GM23248 (cell line): ENCODE results near the gene PAPOLG. TPM values are rescaled to one million over a fixed set of nuclear protein-coding genes. Genes with fewer than 3 reads are reported as not detected.

Experiments used
- DNase-seq: peaks from one replicate; pipeline ENCODE4 v3.0.0-alpha.2; 2015
- H2AFZ ChIP-seq: fragments of 200-600 bp; sonication (generic); 2 replicates; pipeline ENCODE4 v1.6.1; 2016; ENCODE audit warnings: antibody characterized with exemption
- H3F3A ChIP-seq: fragments of 200-600 bp; sonication (generic); 2 replicates; pipeline ENCODE4 v1.6.1; 2016; ENCODE audit warnings: mild to moderate bottlenecking, antibody characterized with exemption, mixed run types; ENCODE audit not compliant: insufficient read depth
- H3K27ac ChIP-seq: fragments of 200-600 bp; sonication (generic); 2 replicates; pipeline ENCODE4 v1.5.1; 2016; ENCODE audit warnings: mild to moderate bottlenecking
- H3K27me3 ChIP-seq: fragments of 200-600 bp; sonication (generic); replicated peaks from 2 replicates; pipeline ENCODE4 v1.6.1; 2016; ENCODE audit warnings: mild to moderate bottlenecking; ENCODE audit not compliant: insufficient read depth
- H3K36me3 ChIP-seq: fragments of 200-600 bp; sonication (generic); 2 replicates; pipeline ENCODE4 v1.6.1; 2016; ENCODE audit warnings: low read depth, mild to moderate bottlenecking
- H3K4me1 ChIP-seq: fragments of 200-600 bp; sonication (generic); 2 replicates; pipeline ENCODE4 v1.6.1; 2016; ENCODE audit warnings: mild to moderate bottlenecking; ENCODE audit not compliant: insufficient read depth
- H3K4me2 ChIP-seq: fragments of 200-600 bp; sonication (generic); one replicate; pipeline ENCODE4 v1.6.1; 2016; ENCODE audit warnings: mild to moderate bottlenecking; ENCODE audit not compliant: unreplicated experiment
- H3K4me3 ChIP-seq: fragments of 200-600 bp; sonication (generic); 2 replicates; pipeline ENCODE4 v1.5.1; 2016; ENCODE audit warnings: mild to moderate bottlenecking
- H3K79me2 ChIP-seq: fragments of 200-600 bp; sonication (generic); 2 replicates; pipeline ENCODE4 v1.6.1; 2016; ENCODE audit warnings: mild to moderate bottlenecking; ENCODE audit not compliant: insufficient read depth
- H3K9ac ChIP-seq: fragments of 200-600 bp; sonication (generic); 2 replicates; pipeline ENCODE4 v1.6.1; 2016; ENCODE audit warnings: mild to moderate bottlenecking
- H3K9me2 ChIP-seq: fragments of 200-600 bp; sonication (generic); 2 replicates; pipeline ENCODE4 v1.6.1; 2016; ENCODE audit warnings: mixed run types, mild to moderate bottlenecking, moderate library complexity; ENCODE audit not compliant: insufficient read depth
- H3K9me3 ChIP-seq: fragments of 200-600 bp; sonication (generic); one replicate; pipeline ENCODE4 v1.6.1; 2017; ENCODE audit warnings: low read depth
- H4K20me1 ChIP-seq: fragments of 200-600 bp; sonication (generic); 2 replicates; pipeline ENCODE4 v1.6.0; 2016; ENCODE audit not compliant: insufficient read depth
- EZH2 ChIP-seq: fragments of 200-600 bp; sonication (generic); IDR thresholded peaks from 2 replicates; pipeline ENCODE4 v1.6.1; 2018; ENCODE audit warnings: antibody characterized with exemption, mild to moderate bottlenecking; ENCODE audit not compliant: insufficient read depth, poor library complexity, severe bottlenecking
- EZH2phosphoT487 ChIP-seq: fragments of 200-600 bp; sonication (generic); IDR thresholded peaks from 2 replicates; pipeline ENCODE4 v1.6.1; 2018; ENCODE audit warnings: antibody characterized with exemption, moderate library complexity, mild to moderate bottlenecking, low read depth; ENCODE audit not compliant: insufficient read depth
- WGBS, 2 experiments: methylation state at CpG; one replicate each; pipeline ENCODE4 v1.1.6; 2015 to 2017; ENCODE audit warnings: low lambda C conversion rate in 2 of 2, low coverage in 1 of 2; ENCODE audit errors: missing lambda C conversion rate in 2 of 2; 5-methylcytosine and 5-hydroxymethylcytosine counted together
- in situ Hi-C: fragments of 300-500 bp; cut with MboI; formaldehyde crosslinking; loops from 2 replicates; pipeline ENCODE4 v1.15.0; 2020
- polyA plus RNA-seq: library from polyadenylated mRNA; unstranded; fragments of >200 nt; fragmentation: Nextera tagmentation; extraction: Ambion mirVana; gene quantifications from 2 replicates; pipeline ENCODE4 v1.2.1, GENCODE V29; 2016
- total RNA-seq: library from RNA; depleted of rRNA; stranded (reverse); fragments of >200 nt; shearing (Covaris generic); gene quantifications from 2 replicates; pipeline ENCODE4 v1.2.3, GENCODE V29; 2014

Gene PAPOLG
- total and polyA plus RNA-seq, 2 experiments from 2014 or later, result 8.2 to 10.9 TPM

- Histone ChIP-seq H3K9me3 (no peaks in the 10 kb centered on the region), H2AFZ (peak overlapping the region; percentile 97), H3K36me3 (no peaks in the 10 kb centered on the region), H3K79me2 (no peaks in the 10 kb centered on the region), H4K20me1 (no peaks in the 10 kb centered on the region), H3F3A (peaks cover 12% of the 10 kb centered on the region; the same call in 1 of the 2 replicates), H3K27me3 (no peaks in the 10 kb centered on the region), H3K9ac (peak overlapping the region; percentile 67), H3K9me2 (no peaks in the 10 kb centered on the region), H3K27ac (peak overlapping the region; percentile 65), H3K4me3 (peak overlapping the region; percentile 32; the same call in 1 of the 2 replicates), H3K4me2 (peak overlapping the region; percentile 48), H3K4me1 (peaks cover 23% of the 10 kb centered on the region)
- DNase-seq, result peak; percentile 74
- 7% methylated on average over 4 of the region's 4 CpGs for WGBS, 2 experiments
- TF ChIP-seq EZH2 (no peak), EZH2phosphoT487 (no peak)
- in situ Hi-C loops, result loop anchor here (25.0 kb wide), 1 partner anchor 277 kb away; no protein-coding TSS in a partner anchor
Measured at GRCh38 chr2:60710707-60711106, 45.4 kb upstream of the PAPOLG start.

DNA sequence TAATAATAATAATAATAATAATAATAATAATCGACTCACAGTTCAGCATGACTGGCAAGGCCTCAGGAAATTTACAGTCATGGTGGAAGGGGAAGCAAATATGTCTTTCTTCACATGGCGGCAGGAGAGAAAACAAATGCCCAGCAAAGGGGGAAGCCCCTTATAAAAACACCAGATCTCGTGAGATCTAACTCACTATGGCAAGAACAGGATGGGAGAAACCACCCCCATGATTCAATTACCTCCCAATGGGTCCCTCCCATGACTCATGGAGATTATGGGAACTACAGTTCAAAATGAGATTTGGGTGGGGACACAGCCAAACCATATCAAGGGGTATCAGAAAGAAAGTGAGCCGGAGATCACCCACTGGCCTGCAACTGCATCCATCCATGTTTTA is 40.5 kb upstream of the PAPOLG start:
- WGBS, 2 experiments, result 86 to 93% methylated on average over 4 of the region's 4 CpGs
- in situ Hi-C loops, result loop anchor here (25.0 kb wide), 1 partner anchor 272 kb away; no protein-coding TSS in a partner anchor

GRCh38 chr2:60717691-60718090 is 38.4 kb upstream of the PAPOLG start:
- no peak overlapping the region for H2AFZ ChIP-seq
- no peak overlapping the region for H3K4me2 ChIP-seq
- H3K4me1 ChIP-seq, result no peaks in the 10 kb centered on the region
- 58 to 65% methylated on average over 5 of the region's 5 CpGs for WGBS, 2 experiments
- no peak for DNase-seq
- in situ Hi-C loops, result loop anchor here (25.0 kb wide), 1 partner anchor 270 kb away; no protein-coding TSS in a partner anchor
- H3K79me2 ChIP-seq, result no peaks in the 10 kb centered on the region
- no peaks in the 10 kb centered on the region for H3K27me3 ChIP-seq
- H3K9me2 ChIP-seq, result no peaks in the 10 kb centered on the region
- H3K9ac ChIP-seq, result no peak overlapping the region
- no peak for TF ChIP-seq EZH2
- TF ChIP-seq EZH2phosphoT487, result no peak
- H3K4me3 ChIP-seq, result no peak overlapping the region
- no peak overlapping the region for H3K27ac ChIP-seq
- no peaks in the 10 kb centered on the region for H3F3A ChIP-seq
- H3K36me3 ChIP-seq, result no peaks in the 10 kb centered on the region
- H4K20me1 ChIP-seq, result no peaks in the 10 kb centered on the region
- no peaks in the 10 kb centered on the region for H3K9me3 ChIP-seq

More for the DNA sequence above, 40.5 kb upstream of the PAPOLG start:
- Histone ChIP-seq H4K20me1 (no peaks in the 10 kb centered on the region), H3K4me1 (peaks cover 7% of the 10 kb centered on the region), H3F3A (0 out of 2 replicates have a peak, but pooled peaks cover 8% of the 10 kb centered on the region), H3K9me2 (no peaks in the 10 kb centered on the region), H3K27me3 (no peaks in the 10 kb centered on the region), H3K79me2 (no peaks in the 10 kb centered on the region), H3K27ac (no peak overlapping the region), H3K9me3 (no peaks in the 10 kb centered on the region), H3K4me3 (no peak overlapping the region), H3K4me2 (no peak overlapping the region), H3K9ac (no peak overlapping the region), H2AFZ (no peak overlapping the region), H3K36me3 (no peaks in the 10 kb centered on the region)
- TF ChIP-seq EZH2 (no peak), EZH2phosphoT487 (no peak)
- no peak for DNase-seq

DNA sequence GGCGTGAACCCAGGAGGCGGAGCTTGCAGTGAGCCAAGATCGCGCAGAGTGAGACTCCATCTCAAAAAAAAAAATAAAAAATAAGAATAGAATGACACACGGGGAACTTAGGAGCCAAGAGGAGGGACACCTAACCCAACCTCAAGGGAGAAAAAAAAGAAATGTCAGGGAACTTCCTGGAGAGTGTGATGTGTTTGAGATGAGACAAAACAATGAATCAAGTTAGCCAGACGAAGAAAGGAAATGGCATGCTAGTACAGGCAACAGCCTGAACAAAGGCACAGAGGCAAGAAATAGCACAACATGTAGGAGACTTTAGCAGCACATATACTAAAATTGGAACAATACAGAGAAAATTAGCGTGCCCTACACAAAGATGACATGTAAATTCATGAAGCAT is 36.7 kb upstream of the PAPOLG start:
- Histone ChIP-seq H3K36me3 (no peaks in the 10 kb centered on the region), H3K4me1 (no peaks in the 10 kb centered on the region), H3F3A (no peaks in the 10 kb centered on the region), H3K9ac (no peak overlapping the region), H3K27me3 (no peaks in the 10 kb centered on the region), H3K9me2 (no peaks in the 10 kb centered on the region), H3K79me2 (no peaks in the 10 kb centered on the region), H3K4me2 (no peak overlapping the region), H2AFZ (no peak overlapping the region), H3K4me3 (no peak overlapping the region), H3K9me3 (no peaks in the 10 kb centered on the region), H4K20me1 (no peaks in the 10 kb centered on the region), H3K27ac (no peak overlapping the region)
- DNase-seq, result no peak
- TF ChIP-seq EZH2phosphoT487 (no peak), EZH2 (no peak)
- in situ Hi-C loops, result loop anchor here (25.0 kb wide), 1 partner anchor 268 kb away; no protein-coding TSS in a partner anchor
- WGBS, 2 experiments, result 86% methylated on average over 7 of the region's 7 CpGs
